Neural cell (in vitro differentiated cells): ENCODE measurements around the gene ABCA13. TPM values are rescaled to one million over a fixed set of nuclear protein-coding genes. Genes with fewer than 3 reads are reported as not detected.

Experiments used
- H2AFZ ChIP-seq: fragments of 200-600, 300-800 bp; sonication (generic), shearing (Covaris generic); 2 replicates; pipeline ENCODE4 v1.6.0; 2014; ENCODE audit warnings: low read depth, mild to moderate bottlenecking, antibody characterized with exemption, low read length, moderate library complexity
- H3F3A ChIP-seq: fragments of 200-600 bp; shearing (Covaris generic); 2 replicates; pipeline ENCODE4 v1.6.1; 2016; ENCODE audit warnings: mild to moderate bottlenecking, moderate library complexity, mixed read lengths, antibody characterized with exemption, low read length; ENCODE audit not compliant: insufficient read depth, poor library complexity, severe bottlenecking
- H3K27ac ChIP-seq: fragments of 200-600, 300-800 bp; sonication (generic), shearing (Covaris generic); 2 replicates; pipeline ENCODE4 v1.5.1; 2014; ENCODE audit warnings: mild to moderate bottlenecking, low read length, moderate library complexity
- H3K27me3 ChIP-seq: fragments of 300-800, 200-600 bp; sonication (generic), shearing (Covaris generic); 2 replicates; pipeline ENCODE4 v1.6.0; 2014; ENCODE audit warnings: mild to moderate bottlenecking, low read depth, low read length, moderate library complexity; ENCODE audit not compliant: insufficient read depth
- H3K36me3 ChIP-seq: fragments of 300-800, 200-600 bp; sonication (generic), shearing (Covaris generic); 2 replicates; pipeline ENCODE4 v1.5.1; 2014; ENCODE audit warnings: mild to moderate bottlenecking, antibody characterized with exemption, low read length, moderate library complexity; ENCODE audit not compliant: insufficient read depth
- H3K4me2 ChIP-seq: fragments of 300-800, 200-600 bp; sonication (generic), shearing (Covaris generic); 2 replicates; pipeline ENCODE4 v1.6.0; 2014; ENCODE audit warnings: mild to moderate bottlenecking, low read length
- H3K4me3 ChIP-seq: fragments of 300-800, 200-600 bp; sonication (generic), shearing (Covaris generic); 2 replicates; pipeline ENCODE4 v1.5.1; 2014; ENCODE audit warnings: mild to moderate bottlenecking, low read length, moderate library complexity
- H3K79me2 ChIP-seq: fragments of 200-600 bp; shearing (Covaris generic); replicated peaks from 2 replicates; pipeline ENCODE4 v1.6.0; 2014; ENCODE audit warnings: mild to moderate bottlenecking, low read length, moderate library complexity; ENCODE audit not compliant: insufficient read depth
- H3K9ac ChIP-seq: fragments of 300-800, 200-600 bp; sonication (generic), shearing (Covaris generic); 2 replicates; pipeline ENCODE4 v1.6.1; 2016; ENCODE audit warnings: mild to moderate bottlenecking, low read length, mixed read lengths
- H3K9me2 ChIP-seq: fragments of 200-600 bp; shearing (Covaris generic); 2 replicates; pipeline ENCODE4 v1.6.1; 2016; ENCODE audit warnings: mild to moderate bottlenecking, low read length, mixed read lengths; ENCODE audit not compliant: insufficient read depth
- H3K9me3 ChIP-seq: fragments of 200-600, 300-800 bp; sonication (generic), shearing (Covaris generic); 2 replicates; pipeline ENCODE4 v1.6.1; 2016; ENCODE audit warnings: mild to moderate bottlenecking, mixed run types, low read length, moderate library complexity, mixed read lengths
- H4K20me1 ChIP-seq: fragments of 200-600 bp; shearing (Covaris generic); 2 replicates; pipeline ENCODE4 v1.6.1; 2016; ENCODE audit warnings: mild to moderate bottlenecking, mixed run types; ENCODE audit not compliant: insufficient read depth
- EP300 ChIP-seq: fragments of 450-650 bp; conservative IDR thresholded peaks from 2 replicates; pipeline ENCODE4 v1.6.1; 2014; ENCODE audit warnings: antibody characterized with exemption, mild to moderate bottlenecking, moderate library complexity; ENCODE audit not compliant: poor library complexity, severe bottlenecking
- EZH2 ChIP-seq: fragments of 200-600, 300-800 bp; shearing (Covaris generic), sonication (generic); IDR thresholded peaks from 2 replicates; pipeline ENCODE4 v1.6.1; 2014; ENCODE audit warnings: antibody characterized with exemption, low read length, borderline replicate concordance, mild to moderate bottlenecking; ENCODE audit not compliant: insufficient read depth, poor library complexity, severe bottlenecking
- MXI1 ChIP-seq: fragments of 450-650 bp; conservative IDR thresholded peaks from 2 replicates; pipeline ENCODE4 v1.6.1; 2014; ENCODE audit warnings: antibody characterized with exemption, mild to moderate bottlenecking; ENCODE audit not compliant: poor library complexity, severe bottlenecking
- POLR2AphosphoS5 ChIP-seq: IDR thresholded peaks from 2 replicates; pipeline ENCODE4 v1.6.1; 2012
- RAD21 ChIP-seq: fragments of 450-650 bp; conservative IDR thresholded peaks from 2 replicates; pipeline ENCODE4 v1.6.1; 2014; ENCODE audit warnings: antibody characterized with exemption, mild to moderate bottlenecking, moderate library complexity
- SMC3 ChIP-seq: fragments of 450-650 bp; conservative IDR thresholded peaks from 2 replicates; pipeline ENCODE4 v1.6.1; 2014; ENCODE audit warnings: antibody characterized with exemption, mild to moderate bottlenecking, moderate library complexity; ENCODE audit not compliant: poor library complexity
- TAF1 ChIP-seq: IDR thresholded peaks from 2 replicates; pipeline ENCODE4 v1.6.1; 2012; ENCODE audit warnings: low read depth
- polyA plus RNA-seq: library from polyadenylated mRNA; depleted of rRNA; stranded (reverse); fragments of >200 nt; gene quantifications from 2 replicates; pipeline ENCODE4 v1.2.3, GENCODE V29; 2014
- TF ChIP-seq, protein P1 (sequence below): IDR thresholded peaks from 2 replicates; pipeline ENCODE4 v1.6.1; 2012; ENCODE audit warnings: borderline replicate concordance
- TF ChIP-seq, protein P2 (sequence below): fragments of 450-650 bp; IDR thresholded peaks from 2 replicates; pipeline ENCODE4 v1.5.1; 2014; ENCODE audit warnings: antibody characterized with exemption, mild to moderate bottlenecking, moderate library complexity; ENCODE audit not compliant: poor library complexity, severe bottlenecking

The ABCA13 gene
- polyA plus RNA-seq, 1 donor from 2014 or later, result 0.20 TPM

DNA sequence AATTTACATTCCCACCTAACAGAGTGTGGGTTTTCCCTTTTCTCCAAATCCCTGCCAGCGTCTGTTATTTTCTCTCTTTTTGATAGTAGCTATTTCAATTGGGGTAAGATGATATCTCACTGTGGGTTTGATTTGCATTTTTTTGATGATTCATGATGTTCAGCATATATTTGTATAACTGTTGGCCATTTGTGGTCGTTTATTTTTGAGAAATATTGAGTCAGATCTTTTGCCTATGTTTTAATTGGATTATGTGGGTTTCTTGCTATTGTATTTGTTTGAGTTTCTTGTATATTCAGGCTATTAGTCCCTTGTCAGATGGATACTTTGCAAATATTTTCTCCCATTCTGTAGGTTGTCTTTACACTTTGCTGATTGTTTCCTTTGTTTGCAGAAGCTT lies 193.8 kb downstream of the ABCA13 start:
- Histone ChIP-seq H4K20me1 (no peaks in the 10 kb centered on the region), H3F3A (no peaks in the 10 kb centered on the region), H3K4me2 (no peak overlapping the region), H2AFZ (no peak overlapping the region), H3K4me3 (no peak overlapping the region), H3K27ac (no peak overlapping the region), H3K27me3 (no peaks in the 10 kb centered on the region), H3K79me2 (no peaks in the 10 kb centered on the region), H3K9ac (no peak overlapping the region), H3K9me2 (no peaks in the 10 kb centered on the region), H3K36me3 (no peaks in the 10 kb centered on the region), H3K9me3 (no peaks in the 10 kb centered on the region)
- no peak for TF ChIP-seq RAD21
- TF ChIP-seq, protein P1, sequence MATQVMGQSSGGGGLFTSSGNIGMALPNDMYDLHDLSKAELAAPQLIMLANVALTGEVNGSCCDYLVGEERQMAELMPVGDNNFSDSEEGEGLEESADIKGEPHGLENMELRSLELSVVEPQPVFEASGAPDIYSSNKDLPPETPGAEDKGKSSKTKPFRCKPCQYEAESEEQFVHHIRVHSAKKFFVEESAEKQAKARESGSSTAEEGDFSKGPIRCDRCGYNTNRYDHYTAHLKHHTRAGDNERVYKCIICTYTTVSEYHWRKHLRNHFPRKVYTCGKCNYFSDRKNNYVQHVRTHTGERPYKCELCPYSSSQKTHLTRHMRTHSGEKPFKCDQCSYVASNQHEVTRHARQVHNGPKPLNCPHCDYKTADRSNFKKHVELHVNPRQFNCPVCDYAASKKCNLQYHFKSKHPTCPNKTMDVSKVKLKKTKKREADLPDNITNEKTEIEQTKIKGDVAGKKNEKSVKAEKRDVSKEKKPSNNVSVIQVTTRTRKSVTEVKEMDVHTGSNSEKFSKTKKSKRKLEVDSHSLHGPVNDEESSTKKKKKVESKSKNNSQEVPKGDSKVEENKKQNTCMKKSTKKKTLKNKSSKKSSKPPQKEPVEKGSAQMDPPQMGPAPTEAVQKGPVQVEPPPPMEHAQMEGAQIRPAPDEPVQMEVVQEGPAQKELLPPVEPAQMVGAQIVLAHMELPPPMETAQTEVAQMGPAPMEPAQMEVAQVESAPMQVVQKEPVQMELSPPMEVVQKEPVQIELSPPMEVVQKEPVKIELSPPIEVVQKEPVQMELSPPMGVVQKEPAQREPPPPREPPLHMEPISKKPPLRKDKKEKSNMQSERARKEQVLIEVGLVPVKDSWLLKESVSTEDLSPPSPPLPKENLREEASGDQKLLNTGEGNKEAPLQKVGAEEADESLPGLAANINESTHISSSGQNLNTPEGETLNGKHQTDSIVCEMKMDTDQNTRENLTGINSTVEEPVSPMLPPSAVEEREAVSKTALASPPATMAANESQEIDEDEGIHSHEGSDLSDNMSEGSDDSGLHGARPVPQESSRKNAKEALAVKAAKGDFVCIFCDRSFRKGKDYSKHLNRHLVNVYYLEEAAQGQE, result no peak
- no peak for TF ChIP-seq POLR2AphosphoS5
- TF ChIP-seq SMC3, result no peak
- TF ChIP-seq, protein P2, sequence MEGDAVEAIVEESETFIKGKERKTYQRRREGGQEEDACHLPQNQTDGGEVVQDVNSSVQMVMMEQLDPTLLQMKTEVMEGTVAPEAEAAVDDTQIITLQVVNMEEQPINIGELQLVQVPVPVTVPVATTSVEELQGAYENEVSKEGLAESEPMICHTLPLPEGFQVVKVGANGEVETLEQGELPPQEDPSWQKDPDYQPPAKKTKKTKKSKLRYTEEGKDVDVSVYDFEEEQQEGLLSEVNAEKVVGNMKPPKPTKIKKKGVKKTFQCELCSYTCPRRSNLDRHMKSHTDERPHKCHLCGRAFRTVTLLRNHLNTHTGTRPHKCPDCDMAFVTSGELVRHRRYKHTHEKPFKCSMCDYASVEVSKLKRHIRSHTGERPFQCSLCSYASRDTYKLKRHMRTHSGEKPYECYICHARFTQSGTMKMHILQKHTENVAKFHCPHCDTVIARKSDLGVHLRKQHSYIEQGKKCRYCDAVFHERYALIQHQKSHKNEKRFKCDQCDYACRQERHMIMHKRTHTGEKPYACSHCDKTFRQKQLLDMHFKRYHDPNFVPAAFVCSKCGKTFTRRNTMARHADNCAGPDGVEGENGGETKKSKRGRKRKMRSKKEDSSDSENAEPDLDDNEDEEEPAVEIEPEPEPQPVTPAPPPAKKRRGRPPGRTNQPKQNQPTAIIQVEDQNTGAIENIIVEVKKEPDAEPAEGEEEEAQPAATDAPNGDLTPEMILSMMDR, result no peak
- TF ChIP-seq MXI1, result no peak
- no peak for TF ChIP-seq EZH2
- TF ChIP-seq EP300, result no peak
- no peak for TF ChIP-seq TAF1

DNA sequence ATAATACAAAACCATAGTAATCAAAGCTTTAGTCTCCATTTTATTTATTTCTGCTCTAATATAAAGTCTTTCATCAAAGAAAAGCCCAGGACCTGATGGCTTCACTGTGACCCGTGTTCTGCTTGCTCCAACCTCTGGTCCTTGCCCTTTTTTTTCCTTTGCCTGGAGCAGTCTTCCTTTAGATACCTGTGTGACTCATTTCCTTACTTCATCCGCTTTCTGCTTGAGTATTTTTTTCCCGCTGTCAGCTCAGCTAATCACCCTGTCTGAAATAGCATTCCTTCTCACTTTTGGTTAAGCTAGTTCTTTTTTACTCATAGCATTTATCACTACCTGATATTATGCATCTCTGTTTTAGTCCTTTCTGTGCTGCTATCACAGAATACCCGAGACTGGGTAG lies 194.8 kb downstream of the ABCA13 start:
- H3K4me2 ChIP-seq, result no peak overlapping the region
- H3K27ac ChIP-seq, result no peak overlapping the region
- no peaks in the 10 kb centered on the region for H3K79me2 ChIP-seq
- H3K9me3 ChIP-seq, result no peaks in the 10 kb centered on the region
- H3K4me3 ChIP-seq, result no peak overlapping the region
- H3K9me2 ChIP-seq, result no peaks in the 10 kb centered on the region
- H3K9ac ChIP-seq, result no peak overlapping the region
- no peaks in the 10 kb centered on the region for H3K36me3 ChIP-seq
- no peaks in the 10 kb centered on the region for H3F3A ChIP-seq
- no peaks in the 10 kb centered on the region for H3K27me3 ChIP-seq
- H2AFZ ChIP-seq, result no peak overlapping the region
- TF ChIP-seq, protein P1, result no peak
- TF ChIP-seq MXI1 (no peak), EZH2 (no peak), TAF1 (no peak), SMC3 (no peak), RAD21 (no peak), EP300 (no peak), POLR2AphosphoS5 (no peak)
- TF ChIP-seq, protein P2, result no peak
- no peaks in the 10 kb centered on the region for H4K20me1 ChIP-seq
